ENCODE data around the gene CDHR3.

GRCh38 chr7:106049139-106049752, 86.2 kb downstream of the CDHR3 start:
- TF ChIP-seq CTCF (IDR thresholded peaks at IDR 0.05; ENCODE audit: insufficient read depth, low read length, poor library complexity, severe bottlenecking) (no peak), EZH2phosphoT487 (conservative IDR thresholded peaks at IDR 0.05; ENCODE audit: low read length) (no peak)

Measured in SU-DHL-6 (cell line).